ENCODE results near the gene CBL.
"Not testable (repeated sequence)": the region's sequence is repeated elsewhere in the genome, so short reads cannot be mapped to it uniquely, and the experiment has no call there.

Gene CBL

GRCh38 chr11:119193001-119193400 is 13.1 kb upstream of the CBL start:
- no peaks in the 10 kb centered on the region for H3K4me1 ChIP-seq (ENCODE audit: control insufficient read depth, insufficient read depth, low read length)
- 85 to 86% methylated on average over 5 of the region's 5 CpGs for WGBS, 2 experiments
- H3K27me3 ChIP-seq (ENCODE audit: control insufficient read depth, insufficient read depth, low read length, poor library complexity, severe bottlenecking) = no peaks in the 10 kb centered on the region
- H3K9me3 ChIP-seq (ENCODE audit: control insufficient read depth, low read length) = no peaks in the 10 kb centered on the region
- H3K36me3 ChIP-seq (ENCODE audit: control insufficient read depth, insufficient read depth, low read length) = no peaks in the 10 kb centered on the region
- H3K27ac ChIP-seq (ENCODE audit: insufficient read depth, low read depth, low read length, poor library complexity, severe bottlenecking) = no peak overlapping the region
- H3K4me3 ChIP-seq (ENCODE audit: insufficient read depth, low read depth, low read length) = no peak overlapping the region

GRCh38 chr11:119193626-119194025 is 12.5 kb upstream of the CBL start:
- Histone ChIP-seq H3K27ac (ENCODE audit: insufficient read depth, low read depth, low read length, poor library complexity, severe bottlenecking) (no peak overlapping the region), H3K4me1 (ENCODE audit: control insufficient read depth, insufficient read depth, low read length) (no peaks in the 10 kb centered on the region), H3K4me3 (ENCODE audit: insufficient read depth, low read depth, low read length) (no peak overlapping the region), H3K36me3 (ENCODE audit: control insufficient read depth, insufficient read depth, low read length) (no peaks in the 10 kb centered on the region), H3K27me3 (ENCODE audit: control insufficient read depth, insufficient read depth, low read length, poor library complexity, severe bottlenecking) (no peaks in the 10 kb centered on the region), H3K9me3 (ENCODE audit: control insufficient read depth, low read length) (no peaks in the 10 kb centered on the region)
- WGBS, 2 experiments = 93 to 94% methylated on average over 10 of the region's 10 CpGs

GRCh38 chr11:119194811-119195440 is 11.2 kb upstream of the CBL start:
- 87 to 93% methylated on average over 7 of the region's 7 CpGs for WGBS, 2 experiments
- Histone ChIP-seq H3K4me1 (ENCODE audit: control insufficient read depth, insufficient read depth, low read length) (no peaks in the 10 kb centered on the region), H3K9me3 (ENCODE audit: control insufficient read depth, low read length) (no peaks in the 10 kb centered on the region), H3K27me3 (ENCODE audit: control insufficient read depth, insufficient read depth, low read length, poor library complexity, severe bottlenecking) (no peaks in the 10 kb centered on the region), H3K36me3 (ENCODE audit: control insufficient read depth, insufficient read depth, low read length) (no peaks in the 10 kb centered on the region), H3K4me3 (ENCODE audit: insufficient read depth, low read depth, low read length) (no peak overlapping the region), H3K27ac (ENCODE audit: insufficient read depth, low read depth, low read length, poor library complexity, severe bottlenecking) (no peak overlapping the region)

GRCh38 chr11:119195680-119196079 is 10.5 kb upstream of the CBL start:
- H3K27ac ChIP-seq (ENCODE audit: insufficient read depth, low read depth, low read length, poor library complexity, severe bottlenecking) = no peak overlapping the region
- 32 to 39% methylated on average over 6 of the region's 6 CpGs for WGBS, 2 experiments
- no peaks in the 10 kb centered on the region for H3K4me1 ChIP-seq (ENCODE audit: control insufficient read depth, insufficient read depth, low read length)
- H3K4me3 ChIP-seq (ENCODE audit: insufficient read depth, low read depth, low read length) = no peak overlapping the region
- no peaks in the 10 kb centered on the region for H3K9me3 ChIP-seq (ENCODE audit: control insufficient read depth, low read length)
- H3K36me3 ChIP-seq (ENCODE audit: control insufficient read depth, insufficient read depth, low read length) = no peaks in the 10 kb centered on the region
- H3K27me3 ChIP-seq (ENCODE audit: control insufficient read depth, insufficient read depth, low read length, poor library complexity, severe bottlenecking) = no peaks in the 10 kb centered on the region

- H3K4me1 ChIP-seq (ENCODE audit: control insufficient read depth, insufficient read depth, low read length) = no peaks in the 10 kb centered on the region
- H3K27me3 ChIP-seq (ENCODE audit: control insufficient read depth, insufficient read depth, low read length, poor library complexity, severe bottlenecking) = no peaks in the 10 kb centered on the region
- H3K9me3 ChIP-seq (ENCODE audit: control insufficient read depth, low read length) = no peaks in the 10 kb centered on the region
- H3K27ac ChIP-seq (ENCODE audit: insufficient read depth, low read depth, low read length, poor library complexity, severe bottlenecking) = no peak overlapping the region
- no peaks in the 10 kb centered on the region for H3K36me3 ChIP-seq (ENCODE audit: control insufficient read depth, insufficient read depth, low read length)
- WGBS, 2 experiments = 44% methylated on average over 5 of the region's 5 CpGs
- no peak overlapping the region for H3K4me3 ChIP-seq (ENCODE audit: insufficient read depth, low read depth, low read length)
Measured at GRCh38 chr11:119196833-119197483, 9.2 kb upstream of the CBL start.

GRCh38 chr11:119198925-119199324 is 7.2 kb upstream of the CBL start:
- Histone ChIP-seq H3K4me3 (ENCODE audit: insufficient read depth, low read depth, low read length) (no peak overlapping the region), H3K4me1 (ENCODE audit: control insufficient read depth, insufficient read depth, low read length) (no peaks in the 10 kb centered on the region), H3K27me3 (ENCODE audit: control insufficient read depth, insufficient read depth, low read length, poor library complexity, severe bottlenecking) (no peaks in the 10 kb centered on the region), H3K9me3 (ENCODE audit: control insufficient read depth, low read length) (no peaks in the 10 kb centered on the region), H3K27ac (ENCODE audit: insufficient read depth, low read depth, low read length, poor library complexity, severe bottlenecking) (no peak overlapping the region), H3K36me3 (ENCODE audit: control insufficient read depth, insufficient read depth, low read length) (no peaks in the 10 kb centered on the region)
- 80 to 85% methylated on average over 6 of the region's 6 CpGs for WGBS, 2 experiments

GRCh38 chr11:119201236-119201635 is 4.9 kb upstream of the CBL start:
- H3K4me3 ChIP-seq (ENCODE audit: insufficient read depth, low read depth, low read length); H3K9me3 ChIP-seq (ENCODE audit: control insufficient read depth, low read length); H3K36me3 ChIP-seq (ENCODE audit: control insufficient read depth, insufficient read depth, low read length); H3K27ac ChIP-seq (ENCODE audit: insufficient read depth, low read depth, low read length, poor library complexity, severe bottlenecking); H3K27me3 ChIP-seq (ENCODE audit: control insufficient read depth, insufficient read depth, low read length, poor library complexity, severe bottlenecking); H3K4me1 ChIP-seq (ENCODE audit: control insufficient read depth, insufficient read depth, low read length): not testable (repeated sequence)
- 90 to 97% methylated on average over 5 of the region's 5 CpGs for WGBS, 2 experiments

GRCh38 chr11:119202554-119202953 is 3.6 kb upstream of the CBL start:
- H3K4me3 ChIP-seq (ENCODE audit: insufficient read depth, low read depth, low read length) = no peak overlapping the region
- no peak overlapping the region for H3K27ac ChIP-seq (ENCODE audit: insufficient read depth, low read depth, low read length, poor library complexity, severe bottlenecking)
- no peaks in the 10 kb centered on the region for H3K27me3 ChIP-seq (ENCODE audit: control insufficient read depth, insufficient read depth, low read length, poor library complexity, severe bottlenecking)
- WGBS, 2 experiments = 87 to 93% methylated on average over 6 to 7 of the region's 7 CpGs
- H3K4me1 ChIP-seq (ENCODE audit: control insufficient read depth, insufficient read depth, low read length) = no peaks in the 10 kb centered on the region
- H3K9me3 ChIP-seq (ENCODE audit: control insufficient read depth, low read length) = no peaks in the 10 kb centered on the region
- H3K36me3 ChIP-seq (ENCODE audit: control insufficient read depth, insufficient read depth, low read length) = no peaks in the 10 kb centered on the region

- Histone ChIP-seq H3K4me1 (ENCODE audit: control insufficient read depth, insufficient read depth, low read length) (no peaks in the 10 kb centered on the region), H3K27me3 (ENCODE audit: control insufficient read depth, insufficient read depth, low read length, poor library complexity, severe bottlenecking) (no peaks in the 10 kb centered on the region), H3K36me3 (ENCODE audit: control insufficient read depth, insufficient read depth, low read length) (no peaks in the 10 kb centered on the region), H3K9me3 (ENCODE audit: control insufficient read depth, low read length) (no peaks in the 10 kb centered on the region), H3K27ac (ENCODE audit: insufficient read depth, low read depth, low read length, poor library complexity, severe bottlenecking) (no peak overlapping the region), H3K4me3 (ENCODE audit: insufficient read depth, low read depth, low read length) (no peak overlapping the region)
- WGBS, 2 experiments = 93% methylated on average over 9 of the region's 9 CpGs
Measured at GRCh38 chr11:119204066-119204465, 2.1 kb upstream of the CBL start.

- Histone ChIP-seq H3K27me3 (ENCODE audit: control insufficient read depth, insufficient read depth, low read length, poor library complexity, severe bottlenecking) (no peaks in the 10 kb centered on the region), H3K9me3 (ENCODE audit: control insufficient read depth, low read length) (no peaks in the 10 kb centered on the region), H3K27ac (ENCODE audit: insufficient read depth, low read depth, low read length, poor library complexity, severe bottlenecking) (no peak overlapping the region), H3K4me1 (ENCODE audit: control insufficient read depth, insufficient read depth, low read length) (no peaks in the 10 kb centered on the region), H3K4me3 (ENCODE audit: insufficient read depth, low read depth, low read length) (no peak overlapping the region), H3K36me3 (ENCODE audit: control insufficient read depth, insufficient read depth, low read length) (no peaks in the 10 kb centered on the region)
- WGBS, 2 experiments = 60 to 64% methylated on average over 9 of the region's 10 CpGs
Measured at GRCh38 chr11:119205080-119205479, 1.1 kb upstream of the CBL start.

Measured in ectodermal cell (in vitro differentiated cells).